Fibroblast of skin of abdomen (primary cell): ENCODE results near the gene NOL9.
"Not testable (repeated sequence)": the region's sequence is repeated elsewhere in the genome, so short reads cannot be mapped to it uniquely, and the experiment has no call there.

Experiments
- DNase-seq: peaks from one replicate; pipeline ENCODE4 v3.0.0-alpha.2; 2013

The NOL9 gene

GRCh38 chr1:6570987-6571386 is 16.7 kb upstream of the NOL9 start:
- DNase-seq, result no peak

DNA sequence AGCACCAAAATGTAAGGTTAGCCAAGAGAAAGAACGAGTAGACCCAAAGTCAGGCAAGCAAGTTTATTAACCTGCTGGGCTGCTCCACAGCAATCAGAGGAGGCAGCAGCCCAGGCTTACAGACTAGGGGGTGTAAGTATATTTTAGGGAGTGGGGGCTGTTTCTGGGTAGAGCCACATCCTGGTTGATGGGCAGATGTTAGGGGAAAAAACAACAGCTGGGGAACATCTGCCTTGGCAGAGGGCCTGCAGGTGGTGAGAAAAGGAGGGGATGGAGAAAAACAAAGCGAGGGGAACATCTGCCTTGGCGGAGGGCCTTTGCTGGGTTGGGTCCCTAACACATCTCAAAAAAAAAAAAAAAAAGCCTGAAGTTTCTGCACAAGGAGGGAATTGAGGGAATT is 15.8 kb upstream of the NOL9 start:
- no peak for DNase-seq

DNA sequence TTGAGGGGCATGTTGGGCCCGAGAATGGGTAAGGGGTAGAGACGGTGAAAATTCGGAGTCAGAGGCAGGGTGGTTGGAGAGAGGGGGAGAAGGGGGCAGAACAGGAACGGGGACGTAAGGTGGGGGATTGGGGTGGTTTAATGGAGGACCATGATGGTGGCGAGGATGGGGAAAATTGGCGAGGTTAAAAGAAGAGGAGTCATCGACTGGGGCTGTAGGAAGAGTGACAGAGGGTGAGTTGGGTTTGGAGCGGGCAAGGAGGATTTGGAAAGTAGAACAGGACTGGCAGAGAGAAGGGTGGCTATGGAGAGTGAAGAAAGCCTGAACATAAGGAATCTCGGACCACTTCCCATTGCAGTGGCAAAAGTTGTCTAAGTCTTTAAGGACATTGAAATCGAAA is 14.7 kb upstream of the NOL9 start:
- no peak for DNase-seq

DNA sequence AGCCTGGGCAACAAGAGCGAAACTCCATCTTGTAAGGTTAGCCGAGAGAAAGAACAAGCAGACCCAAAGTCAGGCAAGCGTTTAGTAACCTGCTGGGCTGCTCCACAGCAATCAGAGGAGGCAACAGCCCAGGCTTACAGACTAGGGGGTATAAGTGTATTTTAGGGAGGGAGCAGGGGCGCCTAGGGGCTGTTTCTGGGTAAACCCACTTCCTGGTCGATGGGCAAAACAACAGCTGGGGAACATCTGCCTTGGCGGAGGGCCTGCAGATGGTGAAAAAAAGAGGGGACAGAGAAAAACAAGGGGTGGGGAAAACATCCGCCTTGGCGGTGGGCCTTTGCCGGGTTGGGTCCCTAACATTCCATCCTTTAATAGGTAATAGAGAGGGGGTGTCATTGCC is 6.0 kb upstream of the NOL9 start:
- DNase-seq, result no peak

DNA sequence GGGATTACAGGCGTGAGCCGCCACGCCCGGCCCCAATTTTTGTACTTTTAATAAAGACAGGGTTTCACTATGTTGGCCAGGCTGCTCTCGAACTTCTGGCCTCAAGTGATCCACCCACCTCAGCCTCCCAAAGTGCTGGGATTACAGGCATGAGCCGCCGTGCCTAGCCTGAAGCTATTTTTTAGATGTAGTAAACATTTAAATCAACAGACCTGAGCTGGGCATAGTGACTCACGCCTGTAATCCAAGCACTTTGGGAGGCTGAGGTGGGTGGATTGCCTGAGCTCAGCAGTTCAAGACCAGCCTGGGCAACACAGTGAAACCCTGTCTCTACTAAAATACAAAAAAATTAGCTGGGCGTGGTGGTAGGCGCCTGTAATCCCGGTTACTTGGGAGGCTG is 4.8 kb upstream of the NOL9 start:
- DNase-seq, result not testable (repeated sequence)

DNA sequence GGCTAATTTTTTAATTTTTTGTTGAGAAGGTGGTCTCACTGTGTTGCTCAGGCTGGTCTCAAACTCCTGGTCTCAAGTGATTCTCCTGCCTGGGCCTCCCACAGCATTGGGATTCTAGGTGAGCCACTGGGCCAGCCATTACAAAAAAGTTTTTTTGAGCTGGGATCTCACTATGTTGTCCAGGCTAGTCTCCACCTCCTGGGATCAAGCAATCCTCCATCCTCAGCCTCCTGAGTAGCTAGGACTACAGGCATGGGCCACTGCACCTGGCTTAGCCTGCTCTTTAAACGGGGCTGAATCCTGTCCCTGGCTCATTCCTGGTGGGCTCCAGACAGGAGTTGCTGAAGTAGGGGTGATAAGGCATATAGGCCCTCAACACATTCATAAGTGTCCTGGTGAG is 3.3 kb upstream of the NOL9 start:
- DNase-seq, result no peak

DNA sequence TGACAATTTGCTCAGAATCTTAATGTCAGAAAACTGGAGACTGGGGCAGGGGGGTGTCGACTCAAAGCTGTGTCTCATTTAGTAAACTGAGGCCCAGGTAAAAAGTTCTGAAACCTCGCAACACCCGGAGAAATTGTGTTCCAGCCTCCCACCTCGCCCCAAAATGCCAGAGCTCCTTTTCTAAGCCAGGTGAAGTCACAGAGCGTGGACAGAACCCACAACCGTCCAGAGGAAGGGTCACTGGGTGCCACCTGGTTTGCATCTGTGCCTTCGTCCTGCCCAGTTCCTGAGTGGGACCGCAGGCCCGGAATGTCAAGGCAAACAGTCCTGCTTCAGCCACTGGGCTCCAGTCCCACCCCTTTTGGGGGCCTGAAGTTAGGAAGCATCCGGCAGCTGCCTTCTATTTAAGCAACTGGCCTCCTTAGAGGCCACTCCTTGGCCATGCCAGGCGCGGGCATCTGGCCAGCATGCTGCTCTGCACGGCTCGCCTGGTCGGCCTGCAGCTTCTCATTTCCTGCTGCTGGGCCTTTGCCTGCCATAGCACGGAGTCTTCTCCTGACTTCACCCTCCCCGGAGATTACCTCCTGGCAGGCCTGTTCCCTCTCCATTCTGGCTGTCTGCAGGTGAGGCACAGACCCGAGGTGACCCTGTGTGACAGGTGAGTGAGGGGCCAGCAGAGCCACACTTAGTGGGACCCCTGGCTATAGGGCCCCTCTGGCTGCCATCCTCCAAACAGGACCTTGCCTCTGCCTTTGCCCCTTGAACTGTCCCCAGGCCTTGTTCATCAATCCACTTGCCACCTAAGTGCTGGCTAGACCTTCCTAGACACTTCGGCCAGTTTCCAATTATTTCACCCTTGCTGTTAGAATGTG is 830 bp upstream of the NOL9 start, which contains the start of gene TAS1R1:
Gene TAS1R1 (plus strand): TSS at position 401 of the 872 bp plus-strand sequence. CDS start 67 bp downstream, at position 468.
- no peak for DNase-seq

- no peak for DNase-seq
Observed at GRCh38 chr1:6547301-6547700, 7.0 kb downstream of the NOL9 start.

DNA sequence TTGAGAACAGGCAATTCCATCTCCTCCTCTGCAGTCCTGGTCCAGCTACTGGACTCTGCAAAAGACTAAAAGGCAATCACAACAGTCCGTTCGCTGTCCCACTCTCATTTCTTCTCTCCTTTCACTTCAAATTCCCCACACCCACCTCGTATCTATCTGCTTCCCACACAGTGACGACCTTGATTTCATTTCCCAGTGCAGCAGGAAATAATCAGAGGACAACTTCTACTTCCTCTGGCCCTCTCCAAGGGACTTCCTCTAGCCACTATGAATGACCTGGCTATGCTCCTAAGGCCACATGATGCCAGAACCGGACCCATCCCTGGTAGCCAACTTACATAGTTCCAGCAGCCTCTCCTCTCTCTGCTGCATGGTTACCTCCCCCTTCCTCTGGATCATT is 8.0 kb downstream of the NOL9 start:
- no peak for DNase-seq

- DNase-seq, result no peak
Observed at GRCh38 chr1:6545276-6546112, 8.8 kb downstream of the NOL9 start.

DNA sequence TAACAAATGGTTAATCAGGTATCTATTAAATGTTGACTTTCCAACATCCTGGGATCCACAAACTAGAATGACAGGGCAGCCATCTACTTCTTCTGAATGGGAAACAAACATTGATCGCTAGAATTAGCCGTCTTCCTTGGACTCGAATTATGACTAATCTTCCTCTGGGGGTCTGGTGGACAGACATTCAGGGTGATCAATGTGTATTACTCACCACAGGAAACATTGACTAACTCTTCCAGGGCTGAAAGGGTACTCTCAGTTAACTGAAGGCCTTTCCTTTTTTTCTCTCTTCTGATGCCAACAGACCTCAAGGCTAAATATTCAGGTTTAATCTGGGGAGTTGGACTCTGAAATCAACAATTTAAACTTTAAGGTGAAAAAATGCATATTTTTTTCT is 9.5 kb downstream of the NOL9 start:
- DNase-seq, result peak; percentile 70

- peak; percentile 58 for DNase-seq
Observed at GRCh38 chr1:6538956-6539355, 15.4 kb downstream of the NOL9 start.

DNA sequence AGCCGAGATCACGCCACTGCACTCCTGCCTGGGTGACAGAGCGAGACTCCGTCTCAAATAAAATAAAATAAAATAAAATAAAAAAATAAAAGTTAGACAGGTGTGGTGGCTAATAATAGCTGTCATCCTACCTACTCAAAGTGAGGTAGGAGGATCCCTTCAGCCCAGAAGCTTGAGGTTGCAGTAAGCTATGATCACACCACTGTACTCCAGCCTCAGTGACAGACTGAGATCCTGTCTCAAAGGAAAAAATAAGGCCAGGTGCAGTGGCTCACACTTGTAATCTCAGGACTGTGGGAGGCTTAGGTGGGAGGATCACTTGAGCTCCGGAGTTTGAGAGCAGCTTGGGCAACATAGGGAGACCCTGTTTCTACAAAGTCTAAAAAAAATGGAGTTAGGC is 18.0 kb downstream of the NOL9 start:
- DNase-seq, result no peak

- no peak for DNase-seq
Observed at GRCh38 chr1:6535214-6535613, 19.1 kb downstream of the NOL9 start.

DNA sequence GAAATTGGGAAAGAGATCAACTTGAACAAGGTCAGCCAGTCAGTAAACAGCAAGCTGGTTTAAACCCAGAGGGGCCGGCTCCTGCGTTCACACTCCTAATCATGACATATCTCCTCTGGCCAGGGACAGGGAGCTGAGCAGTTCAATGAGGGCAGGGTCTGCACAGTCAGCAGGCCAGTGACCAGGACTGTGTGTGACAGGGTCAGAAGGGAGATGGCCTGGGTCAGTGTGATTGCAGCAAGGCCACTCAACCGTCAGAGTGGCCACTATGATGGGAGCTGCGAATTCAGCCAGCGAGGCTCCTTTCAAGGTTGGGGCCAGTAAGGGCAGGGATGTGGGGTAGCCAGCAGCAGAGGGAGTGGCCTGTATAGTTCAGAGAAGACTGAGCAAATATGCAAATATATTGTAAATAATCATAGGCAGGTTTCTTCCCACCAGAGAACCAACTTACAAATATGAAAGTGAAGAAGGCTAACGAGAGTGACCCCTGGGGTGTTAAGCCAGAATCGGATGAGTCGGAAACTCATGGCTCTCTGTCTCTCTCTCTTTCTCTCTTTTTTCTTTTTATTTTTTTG is 20.0 kb downstream of the NOL9 start:
- DNase-seq, result no peak

- no peak for DNase-seq
Observed at GRCh38 chr1:6531996-6532395, 22.3 kb downstream of the NOL9 start.

DNA sequence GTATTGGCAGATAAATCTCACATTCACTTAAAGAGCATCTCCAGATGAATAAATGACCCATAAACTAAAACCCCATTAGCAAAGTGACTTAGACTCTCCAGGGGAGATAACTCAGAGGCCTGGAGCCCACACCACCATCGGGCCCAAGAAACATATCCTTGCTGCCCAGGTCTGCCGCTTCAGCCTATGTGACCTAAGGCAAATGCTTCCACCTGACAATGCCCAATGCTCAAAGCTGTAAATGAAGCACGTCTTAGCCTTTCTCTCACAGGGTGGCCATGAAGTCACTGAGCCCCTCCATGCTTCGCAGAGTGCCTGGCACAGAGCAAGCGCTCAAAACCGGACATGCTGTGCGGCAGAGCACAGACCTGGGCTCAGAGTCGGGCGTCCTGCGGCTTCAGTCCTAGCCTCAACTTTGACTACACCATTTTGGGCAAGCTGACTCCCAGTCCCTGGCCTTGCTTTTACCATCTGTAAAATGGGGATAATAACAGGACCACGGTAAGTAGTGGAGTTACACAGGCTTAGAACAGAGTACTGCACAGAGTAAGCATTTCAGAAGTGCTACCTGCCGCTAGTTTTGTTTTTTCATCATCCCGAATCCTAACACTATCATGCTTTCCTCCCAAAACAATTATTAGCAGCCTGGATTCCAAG is 23.7 kb downstream of the NOL9 start:
- DNase-seq, result no peak

DNA sequence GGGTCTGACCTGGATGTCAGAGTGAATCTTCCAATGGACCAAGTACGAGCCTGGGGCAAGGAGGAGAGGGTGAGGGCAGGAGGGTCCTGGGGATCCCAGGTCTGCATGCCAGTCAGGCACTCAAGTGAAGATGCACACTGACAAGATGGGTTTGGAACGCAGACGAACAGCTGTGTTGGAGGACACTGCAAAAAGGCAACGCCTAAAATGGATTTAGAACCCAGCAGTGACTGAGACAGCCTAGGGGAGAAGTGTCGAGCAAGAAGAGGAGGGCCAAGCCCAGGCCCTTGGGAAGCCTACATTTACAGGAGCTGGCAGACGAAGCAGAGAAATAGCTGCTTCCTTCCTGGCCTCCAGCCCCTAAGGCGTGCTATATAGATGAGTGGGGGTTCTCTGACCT is 25.8 kb downstream of the NOL9 start:
- no peak for DNase-seq

DNA sequence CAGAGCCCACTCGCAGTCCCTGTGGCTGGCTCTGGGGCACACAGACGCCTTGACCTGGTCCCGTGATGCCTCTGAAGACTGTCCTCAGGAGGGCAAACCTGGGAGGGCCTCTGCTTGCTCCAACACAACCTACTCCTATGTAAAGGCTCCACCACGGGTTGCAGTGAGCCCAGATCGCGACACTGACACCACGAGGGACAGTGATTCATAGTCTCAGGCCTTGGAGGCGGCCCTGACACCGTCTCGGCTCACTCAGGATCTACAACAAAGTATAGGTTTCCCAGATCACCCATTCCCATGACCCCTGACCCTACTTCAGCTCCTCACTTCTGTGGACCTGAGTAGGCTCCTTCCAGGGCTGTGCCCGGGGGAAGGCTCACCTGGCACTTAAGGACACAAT is 28.0 kb downstream of the NOL9 start:
- DNase-seq, result no peak

- peak; percentile 32 for DNase-seq
Observed at GRCh38 chr1:6523566-6523965, 30.7 kb downstream of the NOL9 start.

DNA sequence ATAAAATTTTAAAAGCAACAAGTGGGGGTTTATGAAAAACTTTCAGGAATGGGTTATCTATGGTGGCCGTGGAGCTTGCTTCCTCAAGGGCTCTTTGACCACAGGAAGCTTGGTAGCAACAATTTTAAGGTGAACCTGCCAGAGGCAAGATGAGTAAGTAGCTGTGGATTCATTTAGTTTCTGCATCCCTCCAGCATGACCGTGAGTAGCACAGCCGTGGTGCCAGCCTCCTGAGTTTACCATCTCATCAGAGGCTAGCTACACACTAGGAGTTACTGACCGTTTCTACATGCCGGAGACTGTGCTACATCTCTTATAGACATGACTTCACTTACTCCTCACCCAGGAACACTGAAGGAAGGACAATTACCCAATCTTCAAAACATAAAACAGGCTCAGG is 32.8 kb downstream of the NOL9 start:
- DNase-seq, result no peak

DNA sequence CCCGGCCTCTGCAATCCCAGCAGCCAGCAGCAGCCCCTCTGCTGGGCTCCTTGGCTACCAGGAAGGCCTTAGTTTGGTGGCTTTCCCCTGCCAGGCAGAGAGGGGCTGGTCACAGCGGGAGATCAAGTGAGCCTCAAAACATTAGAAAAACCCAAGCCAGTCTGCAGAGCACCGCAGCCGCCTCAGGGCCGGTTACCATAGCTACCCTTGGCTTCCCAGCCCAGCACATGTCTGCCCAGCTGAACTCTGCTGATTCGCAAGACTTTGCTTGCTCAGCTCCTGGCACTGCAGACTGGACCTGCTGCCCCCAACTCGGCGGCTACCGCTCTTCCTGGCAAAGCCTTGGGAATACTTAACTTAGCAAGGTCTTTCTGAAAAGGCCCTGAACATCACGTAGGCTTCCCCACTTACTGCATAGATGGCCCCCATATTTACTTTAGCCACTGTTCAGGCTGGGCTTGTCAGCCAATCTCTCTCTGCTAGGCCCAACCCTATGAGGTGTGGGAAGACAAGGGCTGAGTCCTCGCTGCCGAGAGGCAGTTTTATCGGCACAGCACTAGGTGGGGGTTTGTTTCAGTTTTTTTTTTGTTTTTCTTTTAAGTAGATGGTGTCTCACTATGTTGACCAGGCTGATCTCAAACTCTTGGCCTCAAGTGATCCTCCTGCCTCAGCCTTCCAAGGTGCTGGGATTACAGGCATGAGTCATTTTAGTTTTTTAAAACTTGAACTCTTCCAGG is 34.2 kb downstream of the NOL9 start:
- peak; percentile 60 for DNase-seq
